HG03460 (cell line): Measurements from ENCODE around the gene ZNF77.
"Not testable (repeated sequence)": the region's sequence is repeated elsewhere in the genome, so short reads cannot be mapped to it uniquely, and the experiment has no call there.

ENCODE experiments used
- ATAC-seq: cut with Tn5 transposase; IDR thresholded peaks from one replicate; pipeline ENCODE4 v1.9.1; 2021; ENCODE audit not compliant: unreplicated experiment

The ZNF77 gene

DNA sequence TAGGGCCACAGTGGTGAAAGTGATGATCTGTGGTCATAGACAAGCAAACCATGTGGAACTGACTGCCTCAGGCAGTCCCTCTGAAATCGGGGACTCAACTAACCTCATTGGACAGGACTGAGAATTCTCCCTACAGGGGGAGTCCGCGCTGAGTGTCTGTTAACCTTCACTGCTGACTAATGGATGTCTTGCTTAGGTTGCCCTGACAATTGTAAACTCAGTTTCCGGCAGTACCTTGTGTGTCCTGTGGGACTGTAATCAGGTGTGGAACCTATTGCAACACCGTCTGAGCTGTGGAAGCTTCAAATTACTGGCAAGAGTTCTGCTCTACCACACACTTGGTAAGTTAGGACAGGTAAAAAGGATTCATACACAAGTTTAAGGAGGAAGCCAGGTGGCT lies 21.8 kb downstream of the ZNF77 start:
- ATAC-seq: no peak

- no peak for ATAC-seq
Measured at GRCh38 chr19:2917275-2918184, 27.2 kb downstream of the ZNF77 start.

GRCh38 chr19:2912306-2912705 lies 32.5 kb downstream of the ZNF77 start:
- ATAC-seq: no peak

- no peak for ATAC-seq
Measured at GRCh38 chr19:2906631-2907195, 38.1 kb downstream of the ZNF77 start.

- no peak for ATAC-seq
Measured at GRCh38 chr19:2905918-2906519, 38.8 kb downstream of the ZNF77 start.

GRCh38 chr19:2903326-2903725 lies 41.4 kb downstream of the ZNF77 start:
- not testable (repeated sequence) for ATAC-seq

DNA sequence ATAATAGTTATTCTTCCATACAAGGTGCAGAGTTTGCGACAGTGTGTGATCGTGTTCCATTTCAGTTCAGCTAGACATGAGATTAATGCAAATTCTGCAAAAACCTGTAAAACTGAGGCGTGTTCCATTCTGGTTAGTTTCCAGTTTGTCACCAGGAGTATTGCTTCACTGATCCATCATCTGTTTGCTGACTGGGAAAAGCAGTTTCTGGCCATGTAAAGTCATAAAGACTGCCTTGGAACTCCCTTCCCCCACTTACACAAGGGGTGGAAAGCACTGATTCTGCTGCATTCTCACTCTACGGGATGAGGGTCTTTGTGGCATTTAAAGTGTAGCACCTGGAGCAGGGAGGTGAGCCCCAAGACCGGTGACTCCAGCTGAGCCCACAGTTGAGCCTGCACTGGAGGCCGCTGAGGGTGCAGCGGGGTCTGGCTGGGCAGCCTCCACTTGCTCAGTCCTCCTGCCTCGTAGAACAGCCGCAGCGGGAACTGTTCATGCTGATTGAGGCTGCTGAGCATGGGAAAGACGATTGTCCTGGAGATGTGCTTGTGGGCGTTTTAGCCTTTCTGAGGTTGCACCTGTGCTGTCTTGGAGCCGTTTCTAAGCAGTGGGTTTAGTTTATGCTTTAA lies 42.1 kb downstream of the ZNF77 start:
- ATAC-seq: no peak

GRCh38 chr19:2900296-2901252 lies 44.2 kb downstream of the ZNF77 start, which contains the start of gene ZNF57:
ZNF57 (plus strand) TSS chr19:2900928; CDS start chr19:2901046, 118 bp downstream.
- peak; percentile 93 for ATAC-seq

DNA sequence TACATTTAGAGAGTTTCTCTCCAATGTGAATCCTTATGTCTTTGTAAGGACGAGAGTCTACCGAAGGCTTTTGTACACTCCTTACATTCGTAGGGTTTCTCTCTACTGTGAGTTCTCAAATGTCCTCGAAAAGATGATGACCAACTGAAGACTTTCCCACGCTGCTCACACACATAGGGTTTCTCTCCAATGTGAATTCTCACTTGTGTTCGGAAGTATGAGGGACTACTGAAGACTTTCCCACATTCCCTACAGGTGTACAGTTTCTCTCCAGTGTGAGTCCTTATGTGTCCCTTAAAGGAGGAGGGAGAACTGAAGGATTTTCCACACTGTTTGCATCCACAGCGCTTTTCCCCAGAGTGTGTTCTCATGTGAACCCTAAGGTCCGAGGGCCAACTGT lies 48.1 kb downstream of the ZNF77 start:
- ATAC-seq: no peak

DNA sequence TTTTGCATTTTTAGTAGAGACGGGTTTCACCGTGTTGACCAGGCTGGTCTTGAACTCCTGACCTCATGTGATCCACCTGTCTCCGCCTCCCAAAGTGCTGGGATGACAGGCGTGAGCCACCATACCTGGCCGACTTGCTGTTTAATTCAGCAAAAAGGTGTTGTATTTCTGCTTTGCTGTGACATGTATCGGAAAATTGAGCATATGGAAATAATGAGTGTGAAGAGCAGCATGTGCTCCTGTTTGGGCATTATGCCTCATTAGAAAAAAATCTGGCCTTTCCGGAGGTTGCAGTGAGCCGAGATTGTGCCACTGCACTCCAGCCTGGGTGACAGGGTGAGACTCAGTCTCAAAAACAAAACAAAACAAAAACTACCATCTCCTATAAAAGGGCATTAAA lies 54.2 kb downstream of the ZNF77 start:
- ATAC-seq: not testable (repeated sequence)

DNA sequence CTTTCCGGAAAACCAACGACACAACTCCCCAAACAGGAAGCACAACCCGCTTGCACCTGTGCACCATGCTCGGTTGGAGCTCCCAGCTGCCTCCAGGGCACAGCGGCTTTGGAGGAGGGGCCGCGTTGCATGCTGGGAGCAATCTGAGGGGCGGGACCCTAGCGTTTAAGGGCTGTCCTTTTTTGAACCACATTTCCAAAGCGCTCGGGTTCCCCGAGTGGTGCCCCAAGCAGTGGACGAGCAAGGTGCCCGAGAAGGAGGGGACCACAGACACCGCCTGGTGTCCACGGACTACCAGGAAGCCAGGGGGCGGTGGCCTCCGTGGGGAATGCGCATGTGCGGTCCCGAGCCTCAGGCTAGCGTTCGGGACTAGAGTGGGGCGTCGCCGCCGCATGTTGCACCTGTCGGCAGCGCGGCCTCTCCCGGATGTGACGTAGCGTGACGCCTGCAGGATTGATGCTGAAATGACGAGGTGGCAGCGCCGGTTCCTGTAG lies 56.0 kb downstream of the ZNF77 start:
- no peak for ATAC-seq

- no peak for ATAC-seq
Measured at GRCh38 chr19:2887391-2887914, 57.3 kb downstream of the ZNF77 start.

GRCh38 chr19:2885736-2886135 lies 59.0 kb downstream of the ZNF77 start:
- ATAC-seq: no peak

- ATAC-seq: no peak
Measured at GRCh38 chr19:2883686-2884439, 60.9 kb downstream of the ZNF77 start.
